ENCODE data around the gene TFR2.

- TF ChIP-seq CTCF (conservative IDR thresholded peaks at IDR 0.05; ENCODE audit: low read length) (no peak), EZH2phosphoT487 (IDR thresholded peaks at IDR 0.05; ENCODE audit: borderline replicate concordance) (no peak)
Observed at GRCh38 chr7:100607111-100607510, 34.2 kb downstream of the TFR2 start.
